ENCODE results near the gene ANO8.
A peak's percentile ranks its signal among the peaks of the same experiment; 100 is the strongest.

The ANO8 gene

GRCh38 chr19:17311455-17312188 is 23.0 kb downstream of the ANO8 start:
- Mint-ChIP-seq H3K27ac (no peak overlapping the region), H3K36me3 (ENCODE audit: low read depth) (peaks cover 18% of the 10 kb centered on the region), H3K4me3 (peak overlapping the region; percentile 43)

GRCh38 chr19:17309965-17310461 is 24.6 kb downstream of the ANO8 start:
- Mint-ChIP-seq H3K27me3 (no peaks in the 10 kb centered on the region), H3K4me1 (ENCODE audit: low read depth) (peaks cover 48% of the 10 kb centered on the region), H3K9me3 (no peaks in the 10 kb centered on the region), H3K27ac (peak overlapping the region; percentile 87), H3K36me3 (ENCODE audit: low read depth) (peaks cover 10% of the 10 kb centered on the region), H3K4me3 (peak overlapping the region; percentile 92)

More at GRCh38 chr19:17311455-17312188, 23.0 kb downstream of the ANO8 start:
- Mint-ChIP-seq H3K4me1 (ENCODE audit: low read depth) (peaks cover 43% of the 10 kb centered on the region), H3K27me3 (no peaks in the 10 kb centered on the region), H3K9me3 (no peaks in the 10 kb centered on the region)

- Mint-ChIP-seq H3K27ac (peak within 1 kb of the TSS; percentile 87), H3K4me1 (ENCODE audit: low read depth) (peaks cover 54% of the 10 kb centered on the region), H3K4me3 (peak within 1 kb of the TSS; percentile 92), H3K27me3 (no peaks in the 10 kb centered on the region), H3K36me3 (ENCODE audit: low read depth) (peaks cover 10% of the 10 kb centered on the region), H3K9me3 (no peaks in the 10 kb centered on the region)
Measured at GRCh38 chr19:17309198-17309964, 25.3 kb downstream of the ANO8 start, which contains the start of gene DDA1. Gene DDA1, plus strand, starts transcription at chr19:17309563. Its CDS starts 92 bp downstream, at chr19:17309655.

GRCh38 chr19:17307876-17308377 is 26.7 kb downstream of the ANO8 start:
- H3K27ac Mint-ChIP-seq, result peak overlapping the region; percentile 58
- H3K4me1 Mint-ChIP-seq (ENCODE audit: low read depth), result peaks cover 64% of the 10 kb centered on the region
- no peaks in the 10 kb centered on the region for H3K27me3 Mint-ChIP-seq
- H3K9me3 Mint-ChIP-seq, result no peaks in the 10 kb centered on the region
- peaks cover 3% of the 10 kb centered on the region for H3K36me3 Mint-ChIP-seq (ENCODE audit: low read depth)
- peak overlapping the region; percentile 89 for H3K4me3 Mint-ChIP-seq

GRCh38 chr19:17306285-17306714 is 28.4 kb downstream of the ANO8 start:
- Mint-ChIP-seq H3K9me3 (no peaks in the 10 kb centered on the region), H3K27ac (peak overlapping the region; percentile 86), H3K36me3 (ENCODE audit: low read depth) (peaks cover 8% of the 10 kb centered on the region), H3K4me3 (peak overlapping the region; percentile 89), H3K27me3 (no peaks in the 10 kb centered on the region), H3K4me1 (ENCODE audit: low read depth) (peaks cover 65% of the 10 kb centered on the region)

GRCh38 chr19:17305517-17306284 is 29.0 kb downstream of the ANO8 start, which contains the start of gene MRPL34:
Gene MRPL34, plus strand, starts transcription at chr19:17305872. Its CDS starts 21 bp downstream, at chr19:17305893.
- H3K4me1 Mint-ChIP-seq (ENCODE audit: low read depth), result peaks cover 60% of the 10 kb centered on the region
- H3K9me3 Mint-ChIP-seq, result no peaks in the 10 kb centered on the region
- H3K27ac Mint-ChIP-seq, result peak within 1 kb of the TSS; percentile 86
- H3K36me3 Mint-ChIP-seq (ENCODE audit: low read depth), result peaks cover 8% of the 10 kb centered on the region
- H3K4me3 Mint-ChIP-seq, result peak within 1 kb of the TSS; percentile 89
- no peaks in the 10 kb centered on the region for H3K27me3 Mint-ChIP-seq

GRCh38 chr19:17305216-17305516 is 29.5 kb downstream of the ANO8 start:
- Mint-ChIP-seq H3K9me3 (no peaks in the 10 kb centered on the region), H3K36me3 (ENCODE audit: low read depth) (peaks cover 8% of the 10 kb centered on the region), H3K4me3 (peak overlapping the region; percentile 89), H3K27me3 (no peaks in the 10 kb centered on the region), H3K27ac (peak overlapping the region; percentile 55), H3K4me1 (ENCODE audit: low read depth) (peaks cover 55% of the 10 kb centered on the region)

GRCh38 chr19:17304386-17305215 is 30.1 kb downstream of the ANO8 start:
- Mint-ChIP-seq H3K4me3 (peak overlapping the region; percentile 89), H3K27ac (peak overlapping the region; percentile 55), H3K9me3 (no peaks in the 10 kb centered on the region), H3K27me3 (no peaks in the 10 kb centered on the region), H3K36me3 (ENCODE audit: low read depth) (peaks cover 8% of the 10 kb centered on the region), H3K4me1 (ENCODE audit: low read depth) (peaks cover 53% of the 10 kb centered on the region)

GRCh38 chr19:17303940-17304267 is 30.8 kb downstream of the ANO8 start:
- H3K4me3 Mint-ChIP-seq, result peak overlapping the region; percentile 63
- no peaks in the 10 kb centered on the region for H3K9me3 Mint-ChIP-seq
- H3K27me3 Mint-ChIP-seq, result no peaks in the 10 kb centered on the region
- H3K27ac Mint-ChIP-seq, result no peak overlapping the region
- H3K36me3 Mint-ChIP-seq (ENCODE audit: low read depth), result peaks cover 8% of the 10 kb centered on the region
- H3K4me1 Mint-ChIP-seq (ENCODE audit: low read depth), result peaks cover 49% of the 10 kb centered on the region

GRCh38 chr19:17303167-17303939 is 31.3 kb downstream of the ANO8 start, which contains the start of gene ABHD8:
Gene ABHD8, minus strand, starts transcription at chr19:17303425. Its CDS starts 1,809 bp downstream, at chr19:17301616.
- H3K27ac Mint-ChIP-seq, result no peak within 1 kb of the TSS
- H3K4me1 Mint-ChIP-seq (ENCODE audit: low read depth), result peaks cover 48% of the 10 kb centered on the region
- H3K36me3 Mint-ChIP-seq (ENCODE audit: low read depth), result peaks cover 9% of the 10 kb centered on the region
- H3K4me3 Mint-ChIP-seq, result peak within 1 kb of the TSS; percentile 63
- no peaks in the 10 kb centered on the region for H3K27me3 Mint-ChIP-seq
- H3K9me3 Mint-ChIP-seq, result no peaks in the 10 kb centered on the region

GRCh38 chr19:17302391-17303166 is 32.1 kb downstream of the ANO8 start:
- H3K4me3 Mint-ChIP-seq, result peak overlapping the region; percentile 63
- peaks cover 11% of the 10 kb centered on the region for H3K36me3 Mint-ChIP-seq (ENCODE audit: low read depth)
- H3K27ac Mint-ChIP-seq, result no peak overlapping the region

GRCh38 chr19:17300992-17301619 is 33.5 kb downstream of the ANO8 start:
- H3K4me1 Mint-ChIP-seq (ENCODE audit: low read depth), result peaks cover 35% of the 10 kb centered on the region
- no peak overlapping the region for H3K4me3 Mint-ChIP-seq
- peaks cover 14% of the 10 kb centered on the region for H3K36me3 Mint-ChIP-seq (ENCODE audit: low read depth)
- no peak overlapping the region for H3K27ac Mint-ChIP-seq
- H3K27me3 Mint-ChIP-seq, result no peaks in the 10 kb centered on the region
- no peaks in the 10 kb centered on the region for H3K9me3 Mint-ChIP-seq

More at GRCh38 chr19:17302391-17303166, 32.1 kb downstream of the ANO8 start:
- no peaks in the 10 kb centered on the region for H3K27me3 Mint-ChIP-seq
- peaks cover 43% of the 10 kb centered on the region for H3K4me1 Mint-ChIP-seq (ENCODE audit: low read depth)
- no peaks in the 10 kb centered on the region for H3K9me3 Mint-ChIP-seq
